Measurements from ENCODE around the gene ZPBP.

GRCh38 chr7:50095634-50096033, 2.6 kb upstream of the ZPBP start:
- TF ChIP-seq CTCF (conservative IDR thresholded peaks at IDR 0.05) = no peak
- no peak for TF ChIP-seq EZH2 (IDR thresholded peaks at IDR 0.05; ENCODE audit: low read depth)

Measured in PC-9 (cell line).